GM19240 (cell line): ENCODE measurements around the gene CXXC5.
"Not testable (repeated sequence)": the region's sequence is repeated elsewhere in the genome, so short reads cannot be mapped to it uniquely, and the experiment has no call there.

Source experiments
- DNase-seq: peaks from one replicate; pipeline ENCODE4 v3.0.0; 2011; ENCODE audit warnings: low spot score; ENCODE audit not compliant: insufficient read length

Gene CXXC5

GRCh38 chr5:139709582-139710318 lies 61.6 kb downstream of the CXXC5 start:
- no peak for DNase-seq

- DNase-seq: no peak
These were observed 62.3 kb downstream of the CXXC5 start for GRCh38 chr5:139710319-139711066.

- no peak for DNase-seq
These were observed 63.1 kb downstream of the CXXC5 start for GRCh38 chr5:139711067-139711905.

- no peak for DNase-seq
These were observed 63.7 kb downstream of the CXXC5 start for GRCh38 chr5:139711906-139712224.

GRCh38 chr5:139712412-139712811 lies 64.3 kb downstream of the CXXC5 start:
- no peak for DNase-seq

- not testable (repeated sequence) for DNase-seq
These were observed 65.7 kb downstream of the CXXC5 start for GRCh38 chr5:139713898-139714297.

GRCh38 chr5:139717221-139717620 lies 69.1 kb downstream of the CXXC5 start:
- DNase-seq: no peak

- not testable (repeated sequence) for DNase-seq
These were observed 70.3 kb downstream of the CXXC5 start for GRCh38 chr5:139718403-139718802.

GRCh38 chr5:139719970-139720369 lies 71.8 kb downstream of the CXXC5 start:
- not testable (repeated sequence) for DNase-seq

GRCh38 chr5:139723986-139724587 lies 75.9 kb downstream of the CXXC5 start:
- no peak for DNase-seq

GRCh38 chr5:139725073-139725830 lies 77.1 kb downstream of the CXXC5 start:
- DNase-seq: no peak

GRCh38 chr5:139726248-139726647 lies 78.1 kb downstream of the CXXC5 start:
- no peak for DNase-seq

- DNase-seq: not testable (repeated sequence)
These were observed 79.5 kb downstream of the CXXC5 start for GRCh38 chr5:139727615-139728014.

- no peak for DNase-seq
These were observed 83.1 kb downstream of the CXXC5 start for GRCh38 chr5:139731281-139731680.

GRCh38 chr5:139732019-139732418 lies 83.9 kb downstream of the CXXC5 start:
- DNase-seq: no peak

GRCh38 chr5:139733010-139733688 lies 85.0 kb downstream of the CXXC5 start:
- DNase-seq: no peak
